Measurements from ENCODE around the gene KRTAP4-6.

GRCh38 chr17:41186872-41187271, 46.5 kb upstream of the KRTAP4-6 start:
- TF ChIP-seq CTCF (IDR thresholded peaks at IDR 0.05) (no peak), POLR2A (IDR thresholded peaks at IDR 0.05) (no peak)

All from lower leg skin (tissue), 3 donors.